G401 (cell line): ENCODE measurements around the gene IRF3. TPM values are rescaled to one million over a fixed set of nuclear protein-coding genes. Genes with fewer than 3 reads are reported as not detected.

Source experiments
- DNase-seq: peaks from one replicate; pipeline ENCODE4 v3.0.0-alpha.2; 2015; ENCODE audit warnings: low spot score
- in situ Hi-C: cut with HindIII; loops from 2 replicates; pipeline ENCODE4 v1.10.0; 2016; ENCODE audit warnings: low sequenced_read_pairs, mixed read lengths
- total RNA-seq: library from RNA; depleted of rRNA; stranded (reverse); fragments of >200 nt; shearing (Covaris generic); gene quantifications from 2 replicates; pipeline ENCODE4 v1.2.3, GENCODE V29; 2014

Gene IRF3
- total RNA-seq, 1 experiment from 2014 or later = 59.6 TPM

GRCh38 chr19:49676784-49677230 is 11.2 kb upstream of the IRF3 start:
- in situ Hi-C loops = loop anchor here (10.0 kb wide), 1 partner anchor 162 kb away; the partner anchor contains the start of gene FCGRT
- DNase-seq = peak; percentile 100

- in situ Hi-C loops = loop anchor here (10.0 kb wide), 1 partner anchor 161 kb away; the partner anchor contains the start of gene FCGRT
- DNase-seq = no peak
These were observed 10.6 kb upstream of the IRF3 start for GRCh38 chr19:49676136-49676783.

DNA sequence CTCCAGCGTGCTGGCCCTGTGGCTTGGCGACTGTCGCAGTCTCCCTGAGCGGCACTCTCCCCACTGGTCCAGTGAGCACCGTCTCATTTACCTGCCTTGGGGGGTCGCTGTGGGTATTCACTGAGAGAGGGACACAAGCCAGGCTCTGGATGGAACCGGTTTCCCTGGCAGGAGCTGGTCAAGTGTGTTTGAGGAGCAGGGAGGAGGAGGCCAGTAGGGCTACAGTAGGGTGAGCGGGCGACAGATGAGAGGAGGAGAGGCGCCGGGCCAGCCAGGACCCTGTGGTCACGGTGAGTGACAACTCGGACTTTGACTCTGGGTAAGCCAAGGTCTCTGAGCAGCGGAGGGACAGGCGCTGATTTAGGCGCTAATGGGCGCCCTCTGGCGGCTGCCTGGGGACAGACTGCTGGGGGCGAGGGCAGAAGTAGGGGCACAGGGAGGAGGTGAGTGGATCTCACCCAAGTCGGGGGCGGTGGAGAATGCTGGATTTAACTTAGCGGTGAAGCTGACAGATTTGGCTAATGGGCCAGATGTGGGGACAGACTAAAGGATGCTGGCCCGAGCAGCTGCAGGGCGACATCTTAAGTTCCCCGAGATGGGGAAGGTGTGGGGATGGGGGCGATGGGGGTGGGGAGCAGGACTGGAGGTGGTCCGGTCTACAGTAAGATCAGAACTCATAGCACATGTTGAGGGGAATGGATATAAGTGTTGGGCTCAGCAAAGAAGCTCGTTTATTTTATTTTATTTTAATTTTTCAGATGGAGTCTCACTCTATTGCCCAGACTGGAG is 6.7 kb upstream of the IRF3 start:
- DNase-seq = peak; percentile 82
- in situ Hi-C loops = loop anchor here (10.0 kb wide), 1 partner anchor 158 kb away; the partner anchor contains the start of gene FCGRT

GRCh38 chr19:49669516-49669915 is 3.9 kb upstream of the IRF3 start:
- DNase-seq = no peak
- in situ Hi-C loops = no loop called here

GRCh38 chr19:49667473-49667872 is 1.8 kb upstream of the IRF3 start:
- no peak for DNase-seq
- in situ Hi-C loops = no loop called here

DNA sequence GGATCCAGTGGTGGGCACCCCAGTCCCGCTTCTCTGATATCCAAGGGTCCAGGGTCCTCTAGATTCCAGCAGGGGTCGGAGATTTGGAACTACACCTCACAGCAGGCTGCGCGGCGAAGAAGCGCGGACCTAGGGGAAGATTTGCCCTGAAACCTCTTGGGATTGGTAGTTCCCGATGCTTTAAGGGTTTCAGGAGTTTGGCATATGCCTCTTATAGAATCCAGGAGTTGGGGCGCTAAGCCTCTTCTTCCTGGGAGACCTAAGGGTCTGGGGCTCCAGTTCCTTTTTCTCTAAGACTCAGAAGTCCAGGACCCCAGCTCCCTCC is 425 bp upstream of the IRF3 start:
- DNase-seq = no peak
- in situ Hi-C loops = no loop called here

DNA sequence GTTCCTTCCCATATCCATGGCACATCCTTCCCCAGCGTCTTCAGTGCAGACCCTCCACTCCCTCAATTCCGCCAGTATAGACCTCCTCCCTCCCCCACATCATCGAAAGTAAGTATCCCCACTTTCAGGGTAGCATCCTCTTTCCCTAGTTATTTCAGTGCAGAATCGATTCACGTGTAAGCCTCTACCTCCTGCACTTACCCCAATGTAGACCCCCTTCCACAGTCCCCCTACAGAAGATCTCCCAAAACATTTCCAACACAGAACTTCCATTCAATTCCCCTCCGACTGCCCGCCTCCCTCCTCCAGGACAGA is 664 bp downstream of the IRF3 start:
- in situ Hi-C loops = no loop called here
- DNase-seq = no peak

- in situ Hi-C loops = no loop called here
- peak; percentile 87 for DNase-seq
These were observed 1.3 kb downstream of the IRF3 start for GRCh38 chr19:49664171-49665035.

- no peak for DNase-seq
- in situ Hi-C loops = no loop called here
These were observed 2.4 kb downstream of the IRF3 start for GRCh38 chr19:49663224-49663623.

DNA sequence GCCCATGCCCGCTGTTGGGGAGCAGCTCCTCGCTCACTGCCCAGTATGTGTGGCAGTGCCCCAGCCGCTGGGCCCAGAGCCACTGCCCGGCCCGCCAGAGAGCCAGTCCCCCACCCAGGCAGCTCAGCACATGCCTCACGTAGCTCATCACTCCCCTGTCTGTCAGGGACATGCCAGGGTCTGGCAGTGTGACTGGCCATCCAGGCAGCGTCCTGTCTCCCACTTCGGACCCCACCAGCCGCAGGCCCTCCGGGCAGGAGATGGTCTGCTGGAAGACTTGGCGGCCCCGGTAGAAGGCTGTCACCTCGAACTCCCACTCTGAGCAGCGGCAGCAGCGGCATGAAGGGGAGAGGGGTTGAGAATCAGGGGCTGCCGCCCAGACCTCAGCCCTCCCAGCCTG is 3.6 kb downstream of the IRF3 start:
- in situ Hi-C loops = no loop called here
- DNase-seq = no peak

- in situ Hi-C loops = no loop called here
- DNase-seq = no peak
These were observed 5.2 kb downstream of the IRF3 start for GRCh38 chr19:49660338-49660961.

- DNase-seq = no peak
These were observed 6.9 kb downstream of the IRF3 start for GRCh38 chr19:49658566-49659442.

DNA sequence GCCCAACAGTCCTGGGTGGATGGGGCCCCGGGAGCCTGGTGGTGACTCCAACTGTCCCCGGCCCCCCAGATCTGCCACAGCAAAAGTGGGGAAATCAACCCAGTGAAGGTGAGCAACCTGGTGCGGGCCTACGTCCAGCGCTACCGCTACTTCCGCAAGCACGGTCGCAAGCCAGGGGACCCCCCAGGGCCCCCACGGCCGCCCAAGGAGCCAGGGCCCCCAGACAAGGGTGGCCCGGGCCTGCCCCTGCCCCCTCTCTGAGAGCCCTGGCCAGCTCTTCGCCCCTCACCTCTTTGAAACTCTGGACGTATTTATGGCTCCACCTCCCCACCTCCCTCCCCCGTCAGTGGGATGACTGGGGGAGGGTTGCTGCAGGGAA is 7.5 kb downstream of the IRF3 start:
- DNase-seq = no peak
- in situ Hi-C loops = no loop called here

More at GRCh38 chr19:49658566-49659442, 6.9 kb downstream of the IRF3 start:
- in situ Hi-C loops = no loop called here

GRCh38 chr19:49657493-49658138 is 8.0 kb downstream of the IRF3 start:
- no peak for DNase-seq
- in situ Hi-C loops = no loop called here

- in situ Hi-C loops = no loop called here
- no peak for DNase-seq
These were observed 9.1 kb downstream of the IRF3 start for GRCh38 chr19:49656456-49657109.

DNA sequence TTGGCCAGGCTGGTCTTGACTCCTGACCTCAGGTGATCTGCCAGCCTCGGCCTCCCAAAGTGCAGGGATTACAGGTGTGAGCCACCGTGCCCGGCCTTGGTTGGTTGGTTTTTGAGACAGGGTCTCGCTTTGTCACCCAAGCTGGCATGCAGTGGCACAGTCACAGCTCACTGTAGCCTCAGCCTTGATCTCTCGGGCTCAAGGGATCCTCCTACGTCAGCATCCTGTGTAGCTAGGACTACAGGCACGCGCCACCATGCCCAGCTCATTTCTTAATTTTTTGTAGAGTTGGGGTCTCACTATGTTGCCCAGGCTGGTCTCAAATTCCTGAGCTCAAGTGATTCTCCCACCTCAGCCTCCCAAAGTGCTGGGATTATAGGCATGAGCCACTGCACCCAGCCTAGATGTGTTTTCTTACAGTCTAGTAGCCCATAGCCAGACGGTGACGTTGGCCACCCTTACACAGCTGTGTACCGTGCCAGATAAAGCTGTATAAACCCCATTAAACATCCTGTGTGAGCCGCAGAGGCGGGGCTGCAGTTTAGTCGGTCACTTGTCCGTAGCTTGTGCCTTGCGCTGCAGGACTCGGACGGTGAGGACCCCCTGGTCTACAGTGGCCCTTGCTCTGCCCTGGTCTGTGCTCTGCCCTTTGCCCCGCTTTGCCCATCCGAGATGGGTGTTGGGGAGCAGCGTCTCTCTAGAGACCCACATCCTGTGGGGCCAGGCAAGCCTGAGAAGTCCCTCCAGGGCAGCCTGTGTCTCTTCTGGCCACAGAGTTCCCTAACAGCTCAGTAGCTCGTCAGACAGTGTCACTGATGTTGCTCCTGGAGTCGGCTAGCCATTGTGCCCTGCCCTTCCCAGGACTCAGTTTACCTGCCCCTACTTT is 9.8 kb downstream of the IRF3 start:
- DNase-seq = no peak
- in situ Hi-C loops = no loop called here

GRCh38 chr19:49654581-49654980 is 11.1 kb downstream of the IRF3 start:
- no peak for DNase-seq
- in situ Hi-C loops = no loop called here
